OCI-LY7 (cell line): ENCODE results near the gene UNG. TPM values are rescaled to one million over a fixed set of nuclear protein-coding genes. Genes with fewer than 3 reads are reported as not detected.

ENCODE experiments used
- BruUV-seq: library from RNA; stranded (reverse); fragments of 400-500 nt; replicated peaks from 2 replicates; lab custom pipeline; 2021; lab: Mats Ljungman, UMichigan
- CTCF ChIA-PET: fragments of 300-600 bp; sonication (Branson Sonifier 250); formaldehyde crosslinking; loops from one replicate; lab custom pipeline; 2022; ENCODE audit warnings: antibody characterized with exemption; ENCODE audit not compliant: unreplicated experiment; lab: Charles Lee
- POLR2A ChIA-PET: fragments of 300-600 bp; sonication (Branson Sonifier 250); formaldehyde crosslinking; loops from one replicate; lab custom pipeline; 2022; ENCODE audit warnings: antibody characterized with exemption; lab: Charles Lee
- DNase-seq: peaks from one replicate; pipeline ENCODE4 v3.0.0-alpha.2; 2015; ENCODE audit warnings: low spot score
- H2AFZ ChIP-seq: fragments of 200-600 bp; sonication (generic), shearing (Covaris generic); 2 replicates; pipeline ENCODE4 v1.6.1; 2014; ENCODE audit warnings: mild to moderate bottlenecking, antibody characterized with exemption, low read length, moderate library complexity
- H3K27ac ChIP-seq: fragments of 200-600 bp; sonication (generic); 2 replicates; pipeline ENCODE4 v1.5.1; 2014; ENCODE audit warnings: mixed run types, low read depth, mild to moderate bottlenecking, moderate library complexity, low read length, inconsistent platforms; ENCODE audit not compliant: poor library complexity, severe bottlenecking
- H3K36me3 ChIP-seq: fragments of 200-600 bp; sonication (generic); 2 replicates; pipeline ENCODE4 v1.6.1; 2014; ENCODE audit warnings: mild to moderate bottlenecking, antibody characterized with exemption, low read length, moderate library complexity, mixed read lengths; ENCODE audit not compliant: insufficient read depth
- H3K4me1 ChIP-seq: fragments of 200-600 bp; sonication (generic); 2 replicates; pipeline ENCODE4 v1.5.1; 2014; ENCODE audit warnings: mild to moderate bottlenecking, low read length; ENCODE audit not compliant: insufficient read depth, poor library complexity, severe bottlenecking
- H3K4me2 ChIP-seq: fragments of 200-600 bp; sonication (generic); 2 replicates; pipeline ENCODE4 v1.6.1; 2014; ENCODE audit warnings: mild to moderate bottlenecking, low read length
- H3K4me3 ChIP-seq: fragments of 200-600 bp; sonication (generic); 2 replicates; pipeline ENCODE4 v1.5.1; 2014; ENCODE audit warnings: mild to moderate bottlenecking, low read depth, low read length; ENCODE audit not compliant: poor library complexity, severe bottlenecking
- H3K79me2 ChIP-seq: fragments of 200-600 bp; sonication (generic); 2 replicates; pipeline ENCODE4 v1.6.1; 2016; ENCODE audit warnings: low read depth, mild to moderate bottlenecking, low read length, moderate library complexity, mixed read lengths; ENCODE audit not compliant: insufficient read depth
- H3K9me2 ChIP-seq: fragments of 200-600 bp; sonication (generic); 2 replicates; pipeline ENCODE4 v1.6.1; 2016; ENCODE audit warnings: mild to moderate bottlenecking, low read length, mixed read lengths; ENCODE audit not compliant: insufficient read depth
- H3K9me3 ChIP-seq: fragments of 200-600 bp; sonication (generic); 2 replicates; pipeline ENCODE4 v1.6.1; 2014; ENCODE audit warnings: mild to moderate bottlenecking, mixed run types, low read length, mixed read lengths
- H4K20me1 ChIP-seq: fragments of 200-600 bp; sonication (generic); 2 replicates; pipeline ENCODE4 v1.6.1; 2014; ENCODE audit warnings: mild to moderate bottlenecking, antibody characterized with exemption, low read length, moderate library complexity, mixed read lengths; ENCODE audit not compliant: insufficient read depth
- CTCF ChIP-seq: fragments of 200-600 bp; sonication (generic); conservative IDR thresholded peaks from 2 replicates; pipeline ENCODE4 v1.5.1; 2014; ENCODE audit warnings: mild to moderate bottlenecking, antibody characterized with exemption, low read length, moderate library complexity, mixed read lengths
- EZH2phosphoT487 ChIP-seq: fragments of 200-600 bp; sonication (generic); IDR thresholded peaks from 2 replicates; pipeline ENCODE4 v1.6.1; 2018; ENCODE audit warnings: low read depth, borderline replicate concordance, mild to moderate bottlenecking, mixed run types, antibody characterized with exemption, low read length, moderate library complexity, mixed read lengths
- intact Hi-C: fragments of 100-400 bp; cut with micrococcal nuclease; formaldehyde crosslinking; loops from one replicate; pipeline ENCODE4 v1.10.0; 2022; ENCODE audit not compliant: unreplicated experiment
- total RNA-seq, 2 experiments: library from RNA; depleted of rRNA in 1 of 2; stranded (reverse); fragments of >200 nt in 1 of 2; shearing (Covaris generic) in 1 of 2; gene quantifications; 2 replicates each; pipeline ENCODE4 v1.2.3, GENCODE V29; 2014 to 2022

The UNG gene
- total RNA-seq, 2 experiments from 2014 or later, result 60.6 to 84.1 TPM

- no peak within 1 kb of the TSS for H3K27ac ChIP-seq
- TF ChIP-seq CTCF (no peak), EZH2phosphoT487 (no peak)
- no peak within 1 kb of the TSS for H3K4me2 ChIP-seq
- CTCF ChIA-PET, result no interaction called here
- H3K9me2 ChIP-seq, result no peaks in the 10 kb centered on the region
- BruUV-seq, result no TSS peak
- H3K36me3 ChIP-seq, result peaks cover 19% of the 10 kb centered on the region
- no peak within 1 kb of the TSS for H3K4me3 ChIP-seq
- peaks cover 15% of the 10 kb centered on the region for H3K4me1 ChIP-seq
- no peak for DNase-seq
- H3K9me3 ChIP-seq, result no peaks in the 10 kb centered on the region
- H4K20me1 ChIP-seq, result no peaks in the 10 kb centered on the region
- no peaks in the 10 kb centered on the region for H3K79me2 ChIP-seq
- POLR2A ChIA-PET, result interaction anchor here (1.0 kb wide), 2 partner anchors 10 to 11 kb away, joined by 3 to 4 read pairs; no protein-coding TSS in a partner anchor
- intact Hi-C loops, result no loop called here
- H2AFZ ChIP-seq, result no peak within 1 kb of the TSS
Measured at GRCh38 chr12:109115758-109116610, 18.6 kb downstream of the UNG start, which contains the start of gene ACACB. ACACB (plus strand) TSS chr12:109116587; CDS start chr12:109139406, 22,819 bp downstream.

GRCh38 chr12:109116611-109116949, 19.2 kb downstream of the UNG start:
- peaks cover 20% of the 10 kb centered on the region for H3K4me1 ChIP-seq
- DNase-seq, result no peak
- no peaks in the 10 kb centered on the region for H3K79me2 ChIP-seq
- no peak for TF ChIP-seq EZH2phosphoT487
- TF ChIP-seq CTCF, result no peak
- intact Hi-C loops, result no loop called here
- peaks cover 13% of the 10 kb centered on the region; the same call in 1 of the 2 replicates for H3K36me3 ChIP-seq
- CTCF ChIA-PET, result no interaction called here
- no peak overlapping the region for H3K4me2 ChIP-seq
- no peak overlapping the region for H2AFZ ChIP-seq
- H3K4me3 ChIP-seq, result no peak overlapping the region
- H3K9me3 ChIP-seq, result no peaks in the 10 kb centered on the region
- no peaks in the 10 kb centered on the region for H3K9me2 ChIP-seq
- no peaks in the 10 kb centered on the region for H4K20me1 ChIP-seq
- BruUV-seq, result no TSS peak
- POLR2A ChIA-PET, result interaction anchor here (1.0 kb wide), 2 partner anchors 9 to 10 kb away, joined by 3 to 4 read pairs; no protein-coding TSS in a partner anchor
- H3K27ac ChIP-seq, result no peak overlapping the region

- DNase-seq, result no peak
- Histone ChIP-seq H3K9me2 (no peaks in the 10 kb centered on the region), H3K4me3 (no peak overlapping the region), H3K9me3 (no peaks in the 10 kb centered on the region), H3K36me3 (no peaks in the 10 kb centered on the region), H3K79me2 (no peaks in the 10 kb centered on the region), H3K4me1 (peaks cover 45% of the 10 kb centered on the region), H2AFZ (no peak overlapping the region), H3K4me2 (no peak overlapping the region), H3K27ac (no peak overlapping the region), H4K20me1 (no peaks in the 10 kb centered on the region)
- BruUV-seq, result no TSS peak
- POLR2A ChIA-PET, result no interaction called here
- intact Hi-C loops, result no loop called here
- CTCF ChIA-PET, result no interaction called here
- TF ChIP-seq CTCF, result no peak
- TF ChIP-seq EZH2phosphoT487, result no peak
Measured at GRCh38 chr12:109120095-109120494, 22.7 kb downstream of the UNG start.
